IPS-11a (cell line): ENCODE results near the gene MTA3.
A peak's percentile ranks its signal among the peaks of the same experiment; 100 is the strongest.
"Not testable (repeated sequence)": the region's sequence is repeated elsewhere in the genome, so short reads cannot be mapped to it uniquely, and the experiment has no call there.

Source experiments
- H3K4me3 ChIP-seq: one replicate; pipeline ENCODE4 v1.5.1; 2013; ENCODE audit warnings: low read depth, low read length, control low read depth

Gene MTA3

GRCh38 chr2:42568401-42569115, at the start of gene MTA3:
TSS of gene MTA3 (plus strand) at chr2:42568632. CDS start at chr2:42568746, 114 bp downstream.
- H3K4me3 ChIP-seq: peak within 1 kb of the TSS; percentile 72

GRCh38 chr2:42519624-42520023, 48.8 kb upstream of the MTA3 start:
- H3K4me3 ChIP-seq: no peak overlapping the region

- H3K4me3 ChIP-seq: no peak overlapping the region
These were observed 46.4 kb upstream of the MTA3 start for GRCh38 chr2:42522035-42522434.

GRCh38 chr2:42523341-42523740, 45.1 kb upstream of the MTA3 start:
- no peak overlapping the region for H3K4me3 ChIP-seq

- H3K4me3 ChIP-seq: no peak overlapping the region
These were observed 36.0 kb upstream of the MTA3 start for GRCh38 chr2:42532397-42532796.

- H3K4me3 ChIP-seq: no peak overlapping the region
These were observed 30.9 kb upstream of the MTA3 start for GRCh38 chr2:42537493-42537892.

GRCh38 chr2:42542871-42543270, 25.6 kb upstream of the MTA3 start:
- H3K4me3 ChIP-seq: no peak overlapping the region

GRCh38 chr2:42545023-42545721, 23.3 kb upstream of the MTA3 start:
- H3K4me3 ChIP-seq: no peak overlapping the region

GRCh38 chr2:42545841-42546390, 22.5 kb upstream of the MTA3 start:
- no peak overlapping the region for H3K4me3 ChIP-seq

GRCh38 chr2:42547014-42547413, 21.4 kb upstream of the MTA3 start:
- H3K4me3 ChIP-seq: no peak overlapping the region

- H3K4me3 ChIP-seq: no peak overlapping the region
These were observed 20.8 kb upstream of the MTA3 start for GRCh38 chr2:42547446-42548295.

GRCh38 chr2:42550870-42551269, 17.6 kb upstream of the MTA3 start:
- no peak overlapping the region for H3K4me3 ChIP-seq

GRCh38 chr2:42554392-42554791, 14.0 kb upstream of the MTA3 start:
- no peak overlapping the region for H3K4me3 ChIP-seq

GRCh38 chr2:42556315-42556890, 12.0 kb upstream of the MTA3 start:
- H3K4me3 ChIP-seq: no peak overlapping the region

GRCh38 chr2:42557306-42557705, 11.1 kb upstream of the MTA3 start:
- no peak overlapping the region for H3K4me3 ChIP-seq

GRCh38 chr2:42558827-42559226, 9.6 kb upstream of the MTA3 start:
- no peak overlapping the region for H3K4me3 ChIP-seq

- H3K4me3 ChIP-seq: not testable (repeated sequence)
These were observed 8.3 kb upstream of the MTA3 start for GRCh38 chr2:42560133-42560532.

GRCh38 chr2:42560899-42561298, 7.5 kb upstream of the MTA3 start:
- H3K4me3 ChIP-seq: no peak overlapping the region

GRCh38 chr2:42562474-42563144, 5.8 kb upstream of the MTA3 start:
- no peak overlapping the region for H3K4me3 ChIP-seq

- no peak overlapping the region for H3K4me3 ChIP-seq
These were observed 2.4 kb upstream of the MTA3 start for GRCh38 chr2:42566025-42566424.
